Activated CD4-positive, alpha-beta T cell treated with anti-CD3 and anti-CD28 coated beads, Interleukin-2, Interleukin-6, amounts not matched to agents 100 ng/mL and 50 ng/mL, durations not matched to agents 16 hours and 8 hours (primary cell): Measurements from ENCODE around the gene SEC14L1.

ENCODE experiments used
- DNase-seq: peaks from one replicate; pipeline ENCODE4 v3.0.0-alpha.2; 2020

SEC14L1 gene

DNA sequence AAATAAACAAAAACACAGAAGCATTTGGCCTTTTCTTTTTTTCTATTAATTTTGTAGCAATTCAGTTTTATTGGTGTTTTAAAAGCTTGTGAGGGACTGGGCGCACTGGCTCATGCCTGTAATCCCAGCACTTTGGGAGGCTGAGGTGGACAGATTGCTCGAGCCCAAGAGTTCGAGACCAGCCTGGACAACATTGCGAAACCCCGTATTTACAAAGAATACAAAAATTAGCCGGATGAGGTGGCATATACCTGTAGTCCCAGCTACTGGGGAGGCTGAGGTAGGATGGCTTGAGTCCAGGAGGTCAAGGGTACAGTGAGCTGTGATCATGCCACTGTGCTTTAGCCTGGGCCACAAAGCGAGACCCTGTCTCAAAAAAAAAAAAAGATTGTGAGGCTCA lies 53.4 kb downstream of the SEC14L1 start:
- DNase-seq: no peak

GRCh38 chr17:77196251-77196650 lies 55.5 kb downstream of the SEC14L1 start:
- DNase-seq: no peak

DNA sequence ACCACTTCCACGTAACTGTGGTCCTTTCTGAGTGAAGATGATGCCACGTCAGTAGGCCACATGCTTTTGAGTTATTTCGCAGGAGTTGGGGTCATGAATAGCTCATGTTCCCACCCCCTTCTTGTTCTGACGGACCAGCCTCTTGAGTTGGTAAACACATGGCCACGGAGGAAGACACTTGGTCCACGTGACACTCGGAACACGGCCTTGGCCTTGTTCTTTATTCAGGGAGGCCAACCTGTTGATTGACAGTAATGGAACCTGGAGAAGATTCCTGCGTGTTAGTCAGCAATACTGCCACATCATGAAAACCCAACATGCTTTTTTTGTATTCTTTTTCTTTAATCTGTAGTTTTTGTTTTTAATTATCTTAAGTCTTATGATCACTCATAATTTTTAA lies 56.3 kb downstream of the SEC14L1 start:
- no peak for DNase-seq

- DNase-seq: no peak
Observed at GRCh38 chr17:77200711-77201110, 59.9 kb downstream of the SEC14L1 start.

DNA sequence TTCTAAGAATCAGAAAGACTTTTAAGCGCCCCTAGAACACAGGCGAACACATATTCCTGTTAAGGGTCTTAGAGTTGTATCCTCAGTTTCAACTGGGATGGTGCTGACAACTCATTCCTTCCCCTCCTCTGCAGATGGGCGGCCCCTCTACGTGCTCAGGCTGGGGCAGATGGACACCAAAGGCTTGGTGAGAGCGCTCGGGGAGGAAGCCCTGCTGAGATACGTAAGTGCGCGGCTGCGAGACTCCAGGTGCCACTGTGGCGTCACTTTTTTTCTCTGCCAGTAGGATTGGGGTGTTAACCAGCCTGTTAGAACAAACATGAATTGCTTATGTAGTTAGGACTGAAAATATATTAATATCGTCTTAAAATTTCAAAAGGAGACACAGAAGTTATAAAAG lies 62.7 kb downstream of the SEC14L1 start:
- DNase-seq: no peak

- no peak for DNase-seq
Observed at GRCh38 chr17:77203846-77204245, 63.1 kb downstream of the SEC14L1 start.

DNA sequence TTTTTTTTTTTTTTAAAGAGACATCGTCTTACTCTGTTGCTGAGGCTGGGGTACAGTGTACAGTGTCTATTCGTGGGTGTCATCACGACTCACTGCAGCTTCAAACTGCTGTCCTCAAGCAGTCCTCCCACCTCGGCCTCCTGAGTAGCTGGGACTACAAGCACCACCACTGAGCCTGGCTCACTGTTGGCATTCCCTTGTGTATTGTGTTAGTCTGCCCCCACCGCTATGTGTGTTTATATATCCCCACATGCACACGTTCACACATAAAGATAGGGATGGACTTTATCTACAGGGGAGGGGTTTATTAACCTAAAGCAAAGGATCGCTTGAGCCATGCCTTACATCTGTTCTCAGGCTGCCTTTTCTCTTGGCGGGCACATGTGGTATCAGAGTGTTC lies 63.8 kb downstream of the SEC14L1 start:
- no peak for DNase-seq

- DNase-seq: no peak
Observed at GRCh38 chr17:77205396-77206125, 64.8 kb downstream of the SEC14L1 start.

- DNase-seq: no peak
Observed at GRCh38 chr17:77206158-77206956, 65.6 kb downstream of the SEC14L1 start.

GRCh38 chr17:77207689-77208216 lies 67.0 kb downstream of the SEC14L1 start:
- DNase-seq: no peak

GRCh38 chr17:77208217-77208808 lies 67.5 kb downstream of the SEC14L1 start:
- no peak for DNase-seq

GRCh38 chr17:77208856-77209255 lies 68.1 kb downstream of the SEC14L1 start:
- no peak for DNase-seq

- DNase-seq: no peak
Observed at GRCh38 chr17:77209330-77209748, 68.6 kb downstream of the SEC14L1 start.

- no peak for DNase-seq
Observed at GRCh38 chr17:77210331-77210730, 69.6 kb downstream of the SEC14L1 start.

GRCh38 chr17:77210946-77211541 lies 70.3 kb downstream of the SEC14L1 start:
- DNase-seq: no peak

DNA sequence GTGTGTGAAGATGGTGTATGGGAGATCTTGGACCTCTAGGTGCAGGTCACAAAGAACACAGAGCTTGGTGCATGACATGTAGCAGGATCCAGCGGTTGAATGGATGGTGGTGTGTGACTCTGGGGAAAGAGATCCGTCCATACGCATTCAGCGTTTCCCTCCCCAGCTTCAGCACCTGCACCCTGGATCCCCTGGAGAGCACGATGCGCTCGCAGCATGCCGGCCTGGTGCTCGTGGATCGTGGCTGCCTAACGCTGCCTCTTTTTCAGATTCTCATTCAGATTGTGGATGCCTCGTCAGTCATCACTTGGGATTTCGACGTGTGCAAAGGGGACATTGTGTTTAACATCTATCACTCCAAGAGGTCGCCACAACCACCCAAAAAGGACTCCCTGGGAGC lies 70.9 kb downstream of the SEC14L1 start:
- DNase-seq: no peak

DNA sequence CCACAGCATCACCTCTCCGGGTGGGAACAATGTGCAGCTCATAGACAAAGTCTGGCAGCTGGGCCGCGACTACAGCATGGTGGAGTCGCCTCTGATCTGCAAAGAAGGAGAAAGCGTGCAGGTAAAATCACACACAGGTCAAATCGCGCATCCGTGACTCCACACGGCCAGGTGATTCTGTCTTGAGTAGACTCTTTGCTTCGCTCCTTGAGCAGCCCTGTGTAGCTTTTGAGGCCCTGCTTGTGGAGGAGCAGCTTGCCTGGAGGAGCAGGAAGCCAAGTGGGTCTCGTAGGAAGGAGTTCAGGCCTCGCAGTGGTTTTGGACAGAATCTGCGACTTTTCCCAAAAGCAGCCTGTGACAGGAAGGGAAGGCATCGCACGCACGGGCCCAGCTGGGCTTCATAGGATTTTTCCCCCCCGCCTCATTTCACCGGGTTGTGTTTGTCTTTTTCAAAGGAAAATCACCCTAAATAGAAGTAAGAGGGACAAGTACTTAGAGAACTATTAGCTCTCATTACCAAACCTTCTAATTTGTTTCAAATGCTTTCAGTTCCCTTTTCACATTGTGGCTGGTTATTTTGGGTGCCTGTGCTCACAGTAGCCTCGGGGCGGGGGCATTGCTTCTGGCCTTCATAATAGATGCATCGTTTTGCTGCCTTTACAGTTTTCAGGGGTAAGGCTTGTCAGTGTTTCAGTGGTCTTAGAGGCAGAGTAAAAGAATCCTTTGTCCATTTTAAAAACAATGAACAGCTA lies 71.5 kb downstream of the SEC14L1 start:
- DNase-seq: no peak

GRCh38 chr17:77212833-77213777 lies 72.3 kb downstream of the SEC14L1 start:
- DNase-seq: no peak

- no peak for DNase-seq
Observed at GRCh38 chr17:77213778-77214132, 73.0 kb downstream of the SEC14L1 start.

- no peak for DNase-seq
Observed at GRCh38 chr17:77214328-77214727, 73.6 kb downstream of the SEC14L1 start.

DNA sequence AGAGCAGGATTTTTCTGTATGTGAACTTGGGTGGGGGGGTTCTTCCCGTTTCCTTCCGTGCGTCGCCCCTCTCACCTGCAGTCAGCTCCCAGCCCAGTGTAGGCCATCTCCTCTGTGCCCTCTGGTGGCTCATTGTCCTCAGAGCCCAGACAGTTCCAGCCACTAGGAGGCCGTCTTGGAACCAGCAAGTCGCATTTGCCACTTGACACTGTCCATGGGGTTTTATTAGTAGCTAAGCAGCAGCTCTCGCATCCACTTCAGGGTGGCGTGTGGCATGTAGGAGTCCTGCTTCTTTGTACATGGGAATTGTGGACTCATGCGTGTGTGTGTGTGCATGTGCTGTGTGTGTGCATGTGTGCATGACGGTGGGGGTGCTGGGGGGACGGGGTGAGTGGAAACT lies 74.0 kb downstream of the SEC14L1 start:
- DNase-seq: no peak
